SK-N-SH treated with all-trans-retinoic acid at 6 μM for 48 hours (cell line): ENCODE measurements around the gene ATP6V0C.

Experiments used
- ARNTL ChIP-seq: fragments of 450-650 bp; formaldehyde crosslinking; IDR thresholded peaks from 2 replicates; pipeline ENCODE4 v1.5.0; 2020; ENCODE audit warnings: low read depth, mild to moderate bottlenecking, moderate library complexity, borderline replicate concordance
- CSDC2 ChIP-seq: fragments of 250-450 bp; sonication (Bioruptor Pico); IDR thresholded peaks from 2 replicates; pipeline ENCODE4 v1.5.0; 2020; ENCODE audit warnings: mild to moderate bottlenecking, moderate library complexity
- ESRRG ChIP-seq: fragments of 250-450 bp; sonication (Bioruptor Pico); IDR thresholded peaks from 2 replicates; pipeline ENCODE4 v1.6.1; 2021; ENCODE audit warnings: mild to moderate bottlenecking
- GLIS3 ChIP-seq: fragments of 250-450 bp; sonication (Bioruptor Pico); IDR thresholded peaks from 2 replicates; pipeline ENCODE4 v1.5.0; 2020; ENCODE audit warnings: mild to moderate bottlenecking, moderate library complexity
- OSR1 ChIP-seq: fragments of 250-450 bp; sonication (Bioruptor Pico); IDR thresholded peaks from 2 replicates; pipeline ENCODE4 v1.8.0; 2022; ENCODE audit warnings: moderate library complexity, mild to moderate bottlenecking, inconsistent platforms
- RARB ChIP-seq: fragments of 250-450 bp; sonication (Bioruptor Pico); IDR thresholded peaks from 2 replicates; pipeline ENCODE4 v1.8.0; 2021; ENCODE audit warnings: mild to moderate bottlenecking, moderate library complexity
- ZC3H10 ChIP-seq: fragments of 250-450 bp; sonication (Bioruptor Pico); IDR thresholded peaks from 2 replicates; pipeline ENCODE4 v1.5.1; 2021; ENCODE audit warnings: mild to moderate bottlenecking, moderate library complexity
- ZFP3 ChIP-seq: fragments of 250-450 bp; sonication (Bioruptor Pico); IDR thresholded peaks from 2 replicates; pipeline ENCODE4 v1.5.0; 2020; ENCODE audit warnings: mild to moderate bottlenecking, moderate library complexity
- ZFP30 ChIP-seq: fragments of 450-650 bp; formaldehyde crosslinking; IDR thresholded peaks from 2 replicates; pipeline ENCODE4 v1.5.0; 2022; ENCODE audit warnings: mild to moderate bottlenecking, moderate library complexity
- ZNF565 ChIP-seq: fragments of 450-650 bp; formaldehyde crosslinking; conservative IDR thresholded peaks from 2 replicates; pipeline ENCODE4 v1.5.0; 2020; ENCODE audit warnings: low read depth, mild to moderate bottlenecking, moderate library complexity
- ZNF8 ChIP-seq: fragments of 450-650 bp; formaldehyde crosslinking; IDR thresholded peaks from 2 replicates; pipeline ENCODE4 v1.5.0; 2020; ENCODE audit warnings: mild to moderate bottlenecking, moderate library complexity
- TF ChIP-seq, protein P1 (sequence below): fragments of 250-450 bp; sonication (Bioruptor Pico); IDR thresholded peaks from 2 replicates; pipeline ENCODE4 v1.8.0; 2020; ENCODE audit warnings: mild to moderate bottlenecking, moderate library complexity, borderline replicate concordance
- TF ChIP-seq, protein P2 (sequence below): fragments of 250-450 bp; sonication (Bioruptor Pico); IDR thresholded peaks from 2 replicates; pipeline ENCODE4 v1.5.1; 2021; ENCODE audit warnings: mild to moderate bottlenecking, moderate library complexity
- TF ChIP-seq, protein P3 (sequence below): fragments of 250-450 bp; sonication (Bioruptor Pico); IDR thresholded peaks from 2 replicates; pipeline ENCODE4 v1.5.1; 2020; ENCODE audit warnings: low read depth, mild to moderate bottlenecking, moderate library complexity

DNA sequence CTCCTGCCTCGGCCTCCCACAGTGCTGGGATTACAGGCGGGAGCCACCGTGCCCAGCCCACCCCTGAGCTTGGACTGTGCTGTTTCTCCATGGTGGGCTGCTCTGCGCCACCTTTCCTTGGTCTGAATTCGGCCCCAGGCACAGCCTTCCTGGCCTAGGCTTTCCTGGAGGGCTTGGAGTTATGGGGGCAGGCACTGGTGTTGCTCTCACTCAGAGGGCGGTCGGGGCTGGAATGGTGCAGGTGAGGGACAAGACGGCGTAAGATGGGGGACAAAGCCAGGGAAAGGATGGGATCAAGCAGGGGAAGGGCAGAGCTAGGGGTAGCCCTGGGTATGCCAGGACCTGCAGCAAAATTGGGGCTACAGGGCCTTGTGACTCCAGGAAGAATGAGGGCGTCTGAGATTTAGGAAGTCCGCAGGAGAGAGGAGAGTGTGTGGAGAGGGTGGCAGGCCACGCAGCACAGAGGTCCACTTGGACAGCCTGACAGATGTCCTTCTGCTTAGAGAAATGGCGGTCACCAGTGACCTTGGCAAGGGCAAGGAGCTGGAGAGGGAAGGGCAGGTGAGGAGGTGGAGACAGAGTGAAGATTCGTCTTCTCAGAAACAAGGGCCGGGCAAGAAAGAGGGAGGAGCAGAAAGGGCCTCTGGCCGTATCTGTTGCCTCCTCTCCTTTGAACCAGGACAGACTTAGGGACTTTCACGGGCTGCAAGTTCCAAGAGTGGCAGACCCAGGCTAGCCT, 1.6 kb upstream of the ATP6V0C start:
- TF ChIP-seq RARB (CRISPR knock-in tag) (no peak), GLIS3 (CRISPR knock-in tag) (no peak), ZFP30 (CRISPR knock-in tag) (no peak), OSR1 (CRISPR knock-in tag) (no peak), ZFP3 (no peak), ARNTL (no peak), ZNF8 (no peak), ESRRG (CRISPR knock-in tag) (no peak), ZNF565 (CRISPR knock-in tag) (no peak), CSDC2 (no peak), ZC3H10 (CRISPR knock-in tag) (no peak)
- TF ChIP-seq, protein P1, sequence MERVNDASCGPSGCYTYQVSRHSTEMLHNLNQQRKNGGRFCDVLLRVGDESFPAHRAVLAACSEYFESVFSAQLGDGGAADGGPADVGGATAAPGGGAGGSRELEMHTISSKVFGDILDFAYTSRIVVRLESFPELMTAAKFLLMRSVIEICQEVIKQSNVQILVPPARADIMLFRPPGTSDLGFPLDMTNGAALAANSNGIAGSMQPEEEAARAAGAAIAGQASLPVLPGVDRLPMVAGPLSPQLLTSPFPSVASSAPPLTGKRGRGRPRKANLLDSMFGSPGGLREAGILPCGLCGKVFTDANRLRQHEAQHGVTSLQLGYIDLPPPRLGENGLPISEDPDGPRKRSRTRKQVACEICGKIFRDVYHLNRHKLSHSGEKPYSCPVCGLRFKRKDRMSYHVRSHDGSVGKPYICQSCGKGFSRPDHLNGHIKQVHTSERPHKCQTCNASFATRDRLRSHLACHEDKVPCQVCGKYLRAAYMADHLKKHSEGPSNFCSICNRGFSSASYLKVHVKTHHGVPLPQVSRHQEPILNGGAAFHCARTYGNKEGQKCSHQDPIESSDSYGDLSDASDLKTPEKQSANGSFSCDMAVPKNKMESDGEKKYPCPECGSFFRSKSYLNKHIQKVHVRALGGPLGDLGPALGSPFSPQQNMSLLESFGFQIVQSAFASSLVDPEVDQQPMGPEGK (CRISPR knock-in tag): no peak
- TF ChIP-seq, protein P2, sequence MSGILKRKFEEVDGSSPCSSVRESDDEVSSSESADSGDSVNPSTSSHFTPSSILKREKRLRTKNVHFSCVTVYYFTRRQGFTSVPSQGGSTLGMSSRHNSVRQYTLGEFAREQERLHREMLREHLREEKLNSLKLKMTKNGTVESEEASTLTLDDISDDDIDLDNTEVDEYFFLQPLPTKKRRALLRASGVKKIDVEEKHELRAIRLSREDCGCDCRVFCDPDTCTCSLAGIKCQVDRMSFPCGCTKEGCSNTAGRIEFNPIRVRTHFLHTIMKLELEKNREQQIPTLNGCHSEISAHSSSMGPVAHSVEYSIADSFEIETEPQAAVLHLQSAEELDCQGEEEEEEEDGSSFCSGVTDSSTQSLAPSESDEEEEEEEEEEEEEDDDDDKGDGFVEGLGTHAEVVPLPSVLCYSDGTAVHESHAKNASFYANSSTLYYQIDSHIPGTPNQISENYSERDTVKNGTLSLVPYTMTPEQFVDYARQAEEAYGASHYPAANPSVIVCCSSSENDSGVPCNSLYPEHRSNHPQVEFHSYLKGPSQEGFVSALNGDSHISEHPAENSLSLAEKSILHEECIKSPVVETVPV (CRISPR knock-in tag): no peak
- TF ChIP-seq, protein P3, sequence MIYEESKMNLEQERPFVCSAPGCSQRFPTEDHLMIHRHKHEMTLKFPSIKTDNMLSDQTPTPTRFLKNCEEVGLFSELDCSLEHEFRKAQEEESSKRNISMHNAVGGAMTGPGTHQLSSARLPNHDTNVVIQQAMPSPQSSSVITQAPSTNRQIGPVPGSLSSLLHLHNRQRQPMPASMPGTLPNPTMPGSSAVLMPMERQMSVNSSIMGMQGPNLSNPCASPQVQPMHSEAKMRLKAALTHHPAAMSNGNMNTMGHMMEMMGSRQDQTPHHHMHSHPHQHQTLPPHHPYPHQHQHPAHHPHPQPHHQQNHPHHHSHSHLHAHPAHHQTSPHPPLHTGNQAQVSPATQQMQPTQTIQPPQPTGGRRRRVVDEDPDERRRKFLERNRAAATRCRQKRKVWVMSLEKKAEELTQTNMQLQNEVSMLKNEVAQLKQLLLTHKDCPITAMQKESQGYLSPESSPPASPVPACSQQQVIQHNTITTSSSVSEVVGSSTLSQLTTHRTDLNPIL (CRISPR knock-in tag): no peak
